GM12878 (cell line): Measurements from ENCODE around the gene IFIT1. TPM values are rescaled to one million over a fixed set of nuclear protein-coding genes. Genes with fewer than 3 reads are reported as not detected.

Experiments used
- ATF2 ChIP-seq: IDR thresholded peaks from 2 replicates; pipeline ENCODE4 v1.6.1; 2012; ENCODE audit warnings: low read length, inconsistent platforms
- ATF7 ChIP-seq: fragments of 450-650 bp; IDR thresholded peaks from 2 replicates; pipeline ENCODE4 v1.6.1; 2016; ENCODE audit warnings: low read depth, mild to moderate bottlenecking
- CEBPB ChIP-seq, 2 experiments: fragments of 150-350 bp in 1 of 2; IDR thresholded peaks; 2 replicates each; pipeline ENCODE4 v1.6.1; 2012 to 2014; ENCODE audit warnings: low read depth in 2 of 2, low read length in 2 of 2, borderline replicate concordance in 1 of 2, inconsistent platforms in 1 of 2
- DPF2 ChIP-seq: fragments of 450-650 bp; IDR thresholded peaks from 2 replicates; pipeline ENCODE4 v1.6.1; 2017; ENCODE audit warnings: mild to moderate bottlenecking
- EGR1 ChIP-seq, 2 experiments: IDR thresholded peaks; 1 replicate in 1 of 2; 2 replicates in 1 of 2; pipeline ENCODE4 v1.6.1; 2011 to 2012; ENCODE audit warnings: low read depth in 2 of 2, low read length in 2 of 2, borderline replicate concordance in 1 of 2, mild to moderate bottlenecking in 1 of 2, moderate library complexity in 1 of 2
- ESRRA ChIP-seq: IDR thresholded peaks from 2 replicates; pipeline ENCODE4 v1.6.1; 2012; ENCODE audit warnings: mild to moderate bottlenecking, low read length, improper control_type of control experiment
- ETV6 ChIP-seq, 2 experiments: fragments of 450-650 bp in 1 of 2; IDR thresholded peaks in 1 of 2; conservative IDR thresholded peaks in 1 of 2; 2 replicates each; pipeline ENCODE4 v1.6.1; 2014; ENCODE audit warnings: antibody characterized with exemption in 1 of 2, borderline replicate concordance in 1 of 2, low read depth in 1 of 2, mild to moderate bottlenecking in 1 of 2, moderate library complexity in 1 of 2
- FOXK2 ChIP-seq: fragments of 450-650 bp; IDR thresholded peaks from 2 replicates; pipeline ENCODE4 v1.6.1; 2017; ENCODE audit warnings: mild to moderate bottlenecking, moderate library complexity
- FOXM1 ChIP-seq: IDR thresholded peaks from 2 replicates; pipeline ENCODE4 v1.6.1; 2012; ENCODE audit warnings: low read depth, mild to moderate bottlenecking, inconsistent platforms, low read length, moderate library complexity
- GABPA ChIP-seq: IDR thresholded peaks from 2 replicates; pipeline ENCODE4 v1.6.1; 2014; ENCODE audit warnings: antibody characterized with exemption, low read depth, mild to moderate bottlenecking, inconsistent platforms
- GATAD2B ChIP-seq: fragments of 450-650 bp; conservative IDR thresholded peaks from 2 replicates; pipeline ENCODE4 v1.6.1; 2017; ENCODE audit warnings: low read depth, mild to moderate bottlenecking, moderate library complexity
- IKZF1 ChIP-seq: fragments of 450-650 bp; conservative IDR thresholded peaks from 2 replicates; pipeline ENCODE4 v1.6.1; 2017; ENCODE audit warnings: antibody characterized with exemption, mild to moderate bottlenecking
- IKZF2 ChIP-seq, 2 experiments: fragments of 450-650 bp; IDR thresholded peaks; 2 replicates each; pipeline ENCODE4 v1.6.1; 2017; ENCODE audit warnings: mild to moderate bottlenecking in 2 of 2, moderate library complexity in 2 of 2
- IRF3 ChIP-seq: fragments of 450-650 bp; IDR thresholded peaks from 2 replicates; pipeline ENCODE4 v1.6.1; 2014; ENCODE audit warnings: mild to moderate bottlenecking
- IRF4 ChIP-seq: IDR thresholded peaks from 2 replicates; pipeline ENCODE4 v1.6.1; 2011; ENCODE audit warnings: low read depth, low read length
- JUND ChIP-seq: IDR thresholded peaks from 2 replicates; pipeline ENCODE4 v1.6.1; 2012; ENCODE audit warnings: low read depth, mild to moderate bottlenecking, low read length, improper control_type of control experiment, moderate library complexity
- KAT2A ChIP-seq: conservative IDR thresholded peaks from 2 replicates; pipeline ENCODE4 v1.6.1; 2011; ENCODE audit warnings: low read depth, low read length; ENCODE audit not compliant: control insufficient read depth
- MEF2A ChIP-seq: IDR thresholded peaks from 2 replicates; pipeline ENCODE4 v1.6.1; 2011; ENCODE audit warnings: low read depth, mild to moderate bottlenecking, low read length, moderate library complexity; ENCODE audit not compliant: insufficient read depth
- PML ChIP-seq: IDR thresholded peaks from 2 replicates; pipeline ENCODE4 v1.6.1; 2012; ENCODE audit warnings: low read length, inconsistent platforms
- POLR2A ChIP-seq: IDR thresholded peaks from 2 replicates; pipeline ENCODE4 v1.6.1; 2011; ENCODE audit warnings: low read depth, mild to moderate bottlenecking, low read length
- RUNX3 ChIP-seq: IDR thresholded peaks from 2 replicates; pipeline ENCODE4 v1.6.1; 2012; ENCODE audit warnings: low read length, inconsistent platforms
- SKIL ChIP-seq: fragments of 450-650 bp; IDR thresholded peaks from 2 replicates; pipeline ENCODE4 v1.6.1; 2017; ENCODE audit warnings: mild to moderate bottlenecking, low read depth, inconsistent platforms; ENCODE audit not compliant: poor library complexity, severe bottlenecking
- SP1 ChIP-seq: IDR thresholded peaks from one replicate; pipeline ENCODE4 v1.6.1; 2011; ENCODE audit warnings: low read depth, low read length
- YY1 ChIP-seq: IDR thresholded peaks from 2 replicates; pipeline ENCODE4 v1.6.1; 2011; ENCODE audit warnings: low read depth, mild to moderate bottlenecking, low read length
- ZNF207 ChIP-seq: fragments of 450-650 bp; IDR thresholded peaks from 2 replicates; pipeline ENCODE4 v1.6.1; 2014; ENCODE audit warnings: antibody characterized with exemption, mild to moderate bottlenecking, borderline replicate concordance
- polyA plus RNA-seq, 11 experiments: library from polyadenylated mRNA; depleted of rRNA in 4 of 11; unstranded in 6 of 11; stranded (reverse) in 5 of 11; fragments of >200 nt; fragmentation: Nextera tagmentation in 4 of 11; fragmentation: Illumina TruSeq in 1 of 11; extraction: Ambion mirVana in 4 of 11; extraction: Trizol in 1 of 11; gene quantifications; 1 replicate in 1 of 11; 2 replicates in 10 of 11; pipeline versions ENCODE4 v1.2.1 to v1.2.3, GENCODE V29; 2011 to 2016; ENCODE audit warnings: inconsistent platforms in 2 of 11, missing spikeins in 2 of 11, low read depth in 1 of 11
- total RNA-seq, 4 experiments: library from RNA; depleted of rRNA in 3 of 4; stranded (reverse); fragments of >200 nt in 3 of 4; fragmentation: Illumina TruSeq in 1 of 4; extraction: Trizol in 1 of 4; gene quantifications; 2 replicates each; pipeline versions ENCODE4 v1.2.1 to v1.2.3, GENCODE V29; 2013 to 2021

IFIT1 gene
- total and polyA plus RNA-seq, 10 of the 15 experiments (the other 5 are each of a cell fraction or from before 2014, with no cell fraction given): 13.9 to 37.2 (median 22.3) TPM

GRCh38 chr10:89391907-89392756, at the start of gene IFIT1 (continued):
- TF ChIP-seq ATF2 (no peak), POLR2A (peak; percentile 63), IKZF1 (peak; percentile 77), GABPA (0 out of 2 replicates have a peak, but pooled peaks have one; percentile 7), IRF3 (no peak), ZNF207 (0 out of 2 replicates have a peak, but pooled peaks have one; percentile 40), ETV6 (conservative IDR thresholded peaks at IDR 0.05 in 1 of 2, IDR thresholded peaks at IDR 0.05 in 1 of 2; ENCODE audit: borderline replicate concordance in 1 of 2, low read depth in 1 of 2) (peak in 1 of 2 experiments; percentile 97; a peak in 2 of 4 replicates), FOXK2 (no peak), YY1 (0 out of 2 replicates have a peak, but pooled peaks have one; percentile 12), SKIL (no peak), MEF2A (peak; percentile 82), RUNX3 (peak; percentile 23; the same call in 1 of the 2 replicates), JUND (no peak), DPF2 (0 out of 2 replicates have a peak, but pooled peaks have one; percentile 22), GATAD2B (no peak), IKZF2 (IDR thresholded peaks at IDR 0.05) (peak; percentile 79 to 83), PML (peak; percentile 67; the same call in 1 of the 2 replicates), ESRRA (no peak), CEBPB (IDR thresholded peaks at IDR 0.05; ENCODE audit: borderline replicate concordance in 1 of 2, low read depth in 2 of 2, low read length in 2 of 2) (0 out of 4 replicates have a peak, but pooled peaks of 1 of the 2 experiments have one; percentile 27), ATF7 (0 out of 2 replicates have a peak, but pooled peaks have one; percentile 21), IRF4 (peak; percentile 54; the same call in 1 of the 2 replicates), EGR1 (IDR thresholded peaks at IDR 0.05; ENCODE audit: borderline replicate concordance in 1 of 2, low read depth in 2 of 2, low read length in 2 of 2) (0 out of 3 replicates have a peak, but pooled peaks of 1 of the 2 experiments have one; percentile 51), KAT2A (no peak), FOXM1 (0 out of 2 replicates have a peak, but pooled peaks have one; percentile 41), SP1 (peak; percentile 22)
- TF ChIP-seq, all 136 proteins: peak for 24
